ENCODE data around the gene KREMEN1.

DNA sequence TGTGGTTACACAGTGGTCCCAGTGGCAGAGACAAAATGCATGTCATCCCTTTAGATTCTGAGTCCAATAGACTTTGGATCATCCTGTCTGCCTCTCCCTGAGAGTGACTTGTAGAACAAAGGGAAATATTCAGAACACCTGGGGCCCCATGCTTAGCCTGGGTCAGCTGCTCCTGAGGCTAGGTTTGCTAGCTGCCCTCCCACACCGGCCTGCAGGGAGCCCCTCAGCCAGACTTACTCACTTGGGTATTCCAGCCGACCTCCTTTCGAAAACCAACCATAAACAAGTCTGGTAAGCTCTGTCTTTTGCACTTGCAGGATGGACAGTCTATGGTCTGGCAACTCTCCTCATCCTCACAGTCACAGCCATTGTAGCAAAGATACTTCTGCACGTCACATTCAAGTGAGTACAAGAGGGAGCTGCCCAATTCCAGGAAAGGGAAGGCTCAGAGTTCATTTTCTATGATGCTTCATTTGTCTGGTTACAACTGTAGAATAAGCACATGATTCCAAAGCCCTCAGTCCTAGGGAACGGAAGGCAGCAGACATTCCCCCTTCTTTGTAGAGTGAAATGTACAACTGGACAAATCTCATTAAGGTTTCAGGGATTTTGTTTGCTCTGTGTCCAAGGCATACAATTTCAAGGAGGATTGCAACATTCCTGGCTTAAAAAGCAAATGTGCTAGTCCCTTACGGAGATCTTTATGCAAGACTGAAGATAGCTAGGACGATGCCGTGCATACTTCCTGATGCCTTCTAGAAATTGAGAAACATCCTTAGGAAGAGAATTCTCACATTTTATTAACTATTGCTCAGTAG, 67.3 kb downstream of the KREMEN1 start:
- TF ChIP-seq, protein P1, sequence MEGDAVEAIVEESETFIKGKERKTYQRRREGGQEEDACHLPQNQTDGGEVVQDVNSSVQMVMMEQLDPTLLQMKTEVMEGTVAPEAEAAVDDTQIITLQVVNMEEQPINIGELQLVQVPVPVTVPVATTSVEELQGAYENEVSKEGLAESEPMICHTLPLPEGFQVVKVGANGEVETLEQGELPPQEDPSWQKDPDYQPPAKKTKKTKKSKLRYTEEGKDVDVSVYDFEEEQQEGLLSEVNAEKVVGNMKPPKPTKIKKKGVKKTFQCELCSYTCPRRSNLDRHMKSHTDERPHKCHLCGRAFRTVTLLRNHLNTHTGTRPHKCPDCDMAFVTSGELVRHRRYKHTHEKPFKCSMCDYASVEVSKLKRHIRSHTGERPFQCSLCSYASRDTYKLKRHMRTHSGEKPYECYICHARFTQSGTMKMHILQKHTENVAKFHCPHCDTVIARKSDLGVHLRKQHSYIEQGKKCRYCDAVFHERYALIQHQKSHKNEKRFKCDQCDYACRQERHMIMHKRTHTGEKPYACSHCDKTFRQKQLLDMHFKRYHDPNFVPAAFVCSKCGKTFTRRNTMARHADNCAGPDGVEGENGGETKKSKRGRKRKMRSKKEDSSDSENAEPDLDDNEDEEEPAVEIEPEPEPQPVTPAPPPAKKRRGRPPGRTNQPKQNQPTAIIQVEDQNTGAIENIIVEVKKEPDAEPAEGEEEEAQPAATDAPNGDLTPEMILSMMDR (IDR thresholded peaks at IDR 0.05; ENCODE audit: borderline replicate concordance, extremely low read depth, low read length, poor library complexity, severe bottlenecking) = no peak
- TF ChIP-seq EZH2 (IDR thresholded peaks at IDR 0.05; ENCODE audit: borderline replicate concordance, low read depth, low read length, severe bottlenecking) = no peak

All from DND-41 (cell line).